ENCODE results near the gene BIN1.

DNA sequence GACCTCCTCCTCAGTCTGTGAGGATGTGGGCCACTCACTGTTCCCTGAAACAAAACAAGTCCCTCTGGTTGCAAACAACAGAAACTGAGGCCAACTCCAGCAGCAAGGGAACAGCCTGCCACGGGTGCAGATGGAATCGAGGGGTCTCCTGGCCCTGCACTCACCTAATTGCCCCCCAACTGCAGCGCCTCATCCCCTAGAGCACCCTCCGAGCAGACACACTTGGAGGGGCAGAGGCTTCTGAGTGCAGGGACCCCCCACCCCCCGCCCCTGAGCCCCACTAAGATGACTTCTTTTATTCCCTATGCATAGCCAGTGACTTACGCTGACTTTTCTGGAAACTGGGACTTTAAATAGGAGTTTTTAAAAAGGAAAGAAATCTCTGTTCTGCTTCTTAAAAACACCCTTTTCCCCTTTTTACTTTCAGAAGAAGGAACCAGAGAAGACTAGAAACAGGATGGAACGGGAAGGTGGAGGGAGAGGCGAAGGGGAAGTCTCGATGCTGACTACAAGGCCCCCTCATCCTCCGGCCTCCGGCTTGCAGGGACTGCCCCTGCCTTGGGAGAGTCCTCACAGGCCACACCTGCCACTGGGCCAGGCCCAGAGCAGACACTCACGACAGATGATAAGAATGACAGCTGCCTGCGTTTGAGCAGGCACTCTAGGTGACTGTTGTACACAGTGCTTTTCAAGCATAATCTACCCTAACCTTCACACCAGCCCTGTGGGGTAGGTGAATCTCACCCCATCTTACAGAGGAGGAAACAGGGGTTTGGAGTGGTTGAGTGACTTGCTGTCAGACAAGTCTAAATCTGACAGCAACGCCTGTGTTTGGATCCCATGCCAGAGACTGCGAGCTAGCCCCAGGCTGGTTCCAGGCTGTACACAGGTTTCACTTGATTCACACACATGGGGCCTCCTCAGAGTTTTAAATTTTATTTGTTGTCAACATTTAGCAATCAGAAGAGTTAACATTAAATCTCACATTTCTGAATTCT, 28.2 kb upstream of the BIN1 start:
- TF ChIP-seq SIN3A (IDR thresholded peaks at IDR 0.05; ENCODE audit: borderline replicate concordance, insufficient read depth, low read depth, low read length) (no peak), POLR2AphosphoS5 (IDR thresholded peaks at IDR 0.05; ENCODE audit: low read depth, low read length) (no peak)
- TF ChIP-seq, protein P1, sequence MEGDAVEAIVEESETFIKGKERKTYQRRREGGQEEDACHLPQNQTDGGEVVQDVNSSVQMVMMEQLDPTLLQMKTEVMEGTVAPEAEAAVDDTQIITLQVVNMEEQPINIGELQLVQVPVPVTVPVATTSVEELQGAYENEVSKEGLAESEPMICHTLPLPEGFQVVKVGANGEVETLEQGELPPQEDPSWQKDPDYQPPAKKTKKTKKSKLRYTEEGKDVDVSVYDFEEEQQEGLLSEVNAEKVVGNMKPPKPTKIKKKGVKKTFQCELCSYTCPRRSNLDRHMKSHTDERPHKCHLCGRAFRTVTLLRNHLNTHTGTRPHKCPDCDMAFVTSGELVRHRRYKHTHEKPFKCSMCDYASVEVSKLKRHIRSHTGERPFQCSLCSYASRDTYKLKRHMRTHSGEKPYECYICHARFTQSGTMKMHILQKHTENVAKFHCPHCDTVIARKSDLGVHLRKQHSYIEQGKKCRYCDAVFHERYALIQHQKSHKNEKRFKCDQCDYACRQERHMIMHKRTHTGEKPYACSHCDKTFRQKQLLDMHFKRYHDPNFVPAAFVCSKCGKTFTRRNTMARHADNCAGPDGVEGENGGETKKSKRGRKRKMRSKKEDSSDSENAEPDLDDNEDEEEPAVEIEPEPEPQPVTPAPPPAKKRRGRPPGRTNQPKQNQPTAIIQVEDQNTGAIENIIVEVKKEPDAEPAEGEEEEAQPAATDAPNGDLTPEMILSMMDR (IDR thresholded peaks at IDR 0.05), result no peak

Data from Panc1 (cell line).